ENCODE results near the gene NAB2. TPM values are rescaled to one million over a fixed set of nuclear protein-coding genes. Genes with fewer than 3 reads are reported as not detected.
A peak's percentile ranks its signal among the peaks of the same experiment; 100 is the strongest.

NAB2 gene
- polyA plus RNA-seq, 3 donors, result 1.00 to 8.3 (median 2.7) TPM

GRCh38 chr12:57090490-57090889, 1.6 kb downstream of the NAB2 start:
- no peak overlapping the region for H2AFZ ChIP-seq (ENCODE audit: insufficient read depth, low read depth, low read length, poor library complexity, severe bottlenecking)
- no peaks in the 10 kb centered on the region for H3K9me3 ChIP-seq (replicated peaks in 1 of 2; ENCODE audit: control insufficient read depth in 1 of 2, insufficient read depth in 1 of 2, low read length in 2 of 2)
- WGBS (ENCODE audit: insufficient coverage), result 100% methylated on average over 2 of the region's 6 CpGs
- intact Hi-C loops (cut with micrococcal nuclease), result no loop called here
- H3K27me3 ChIP-seq (ENCODE audit: control insufficient read depth in 2 of 2, insufficient read depth in 2 of 2, low read length in 2 of 2), result no peaks in the 10 kb centered on the region
- Mint-ChIP-seq H3K36me3 (peaks cover 23 to 26% of the 10 kb centered on the region in 2 donors), H3K4me3 (peak overlapping the region; percentile 46 to 90), H3K27me3 (ENCODE audit: low read depth in 3 of 3) (peaks cover 0 to 12% (median 10%) of the 10 kb centered on the region in 3 donors), H3K27ac (peak overlapping the region in 1 of 7 donors; percentile 13), H3K9me3 (no peaks in the 10 kb centered on the region), H3K4me1 (peaks cover 59% of the 10 kb centered on the region)
- H3K4me3 ChIP-seq (replicated peaks in 1 of 3; ENCODE audit: low read depth in 2 of 3, low read length in 3 of 3), result peak overlapping the region in 1 of 3 experiments; percentile 16
- H3K9ac ChIP-seq (ENCODE audit: insufficient read depth, low read length, poor library complexity, severe bottlenecking), result no peak overlapping the region
- TF ChIP-seq CTCF (IDR thresholded peaks at IDR 0.05), result no peak
- H3K4me1 ChIP-seq (ENCODE audit: control insufficient read depth in 1 of 2, insufficient read depth in 2 of 2, low read length in 2 of 2), result peaks cover 60 to 71% of the 10 kb centered on the region in 2 donors
- peaks cover 12 to 17% of the 10 kb centered on the region in 2 donors for H3K36me3 ChIP-seq (replicated peaks in 1 of 2; ENCODE audit: control insufficient read depth in 1 of 2, insufficient read depth in 2 of 2, low read length in 2 of 2)
- H3K27ac ChIP-seq (ENCODE audit: low read depth in 1 of 2, low read length in 2 of 2), result no peak overlapping the region
- H3K79me2 ChIP-seq (ENCODE audit: insufficient read depth, low read length), result no peaks in the 10 kb centered on the region
- peak overlapping the region; percentile 38 for H3K4me2 ChIP-seq (replicated peaks; ENCODE audit: extremely low read depth, low read length, poor library complexity, severe bottlenecking)
- no peak for DNase-seq
- H4K20me1 ChIP-seq (ENCODE audit: insufficient read depth, low read length), result peaks cover 51% of the 10 kb centered on the region

GRCh38 chr12:57090924-57091637, 2.2 kb downstream of the NAB2 start:
- no peaks in the 10 kb centered on the region for H3K9me3 ChIP-seq (replicated peaks in 1 of 2; ENCODE audit: control insufficient read depth in 1 of 2, insufficient read depth in 1 of 2, low read length in 2 of 2)
- no peak overlapping the region for H3K4me2 ChIP-seq (replicated peaks; ENCODE audit: extremely low read depth, low read length, poor library complexity, severe bottlenecking)
- intact Hi-C loops (cut with micrococcal nuclease), result no loop called here
- peaks cover 55 to 68% of the 10 kb centered on the region in 2 donors for H3K4me1 ChIP-seq (ENCODE audit: control insufficient read depth in 1 of 2, insufficient read depth in 2 of 2, low read length in 2 of 2)
- H3K4me3 ChIP-seq (replicated peaks in 1 of 3; ENCODE audit: low read depth in 2 of 3, low read length in 3 of 3), result peak overlapping the region in 1 of 3 experiments; percentile 16
- TF ChIP-seq CTCF (IDR thresholded peaks at IDR 0.05), result no peak
- Mint-ChIP-seq H3K27me3 (ENCODE audit: low read depth in 3 of 3) (peaks cover 0 to 11% (median 9%) of the 10 kb centered on the region in 3 donors), H3K4me3 (peak overlapping the region; percentile 46 to 90), H3K27ac (peak overlapping the region in 1 of 7 donors; percentile 13), H3K36me3 (peaks cover 29 to 32% of the 10 kb centered on the region in 2 donors), H3K9me3 (no peaks in the 10 kb centered on the region), H3K4me1 (peaks cover 53% of the 10 kb centered on the region)
- no peaks in the 10 kb centered on the region for H3K27me3 ChIP-seq (ENCODE audit: control insufficient read depth in 2 of 2, insufficient read depth in 2 of 2, low read length in 2 of 2)
- H3K36me3 ChIP-seq (replicated peaks in 1 of 2; ENCODE audit: control insufficient read depth in 1 of 2, insufficient read depth in 2 of 2, low read length in 2 of 2), result peaks cover 18 to 23% of the 10 kb centered on the region in 2 donors
- no peak for DNase-seq
- no peak overlapping the region for H2AFZ ChIP-seq (ENCODE audit: insufficient read depth, low read depth, low read length, poor library complexity, severe bottlenecking)
- WGBS (ENCODE audit: insufficient coverage), result 98% methylated on average over 11 of the region's 22 CpGs
- no peak overlapping the region for H3K27ac ChIP-seq (ENCODE audit: low read depth in 1 of 2, low read length in 2 of 2)
- H3K79me2 ChIP-seq (ENCODE audit: insufficient read depth, low read length), result no peaks in the 10 kb centered on the region
- H3K9ac ChIP-seq (ENCODE audit: insufficient read depth, low read length, poor library complexity, severe bottlenecking), result no peak overlapping the region
- H4K20me1 ChIP-seq (ENCODE audit: insufficient read depth, low read length), result peaks cover 57% of the 10 kb centered on the region
